GM23338 (cell line): Measurements from ENCODE around the gene ABCA7. TPM values are rescaled to one million over a fixed set of nuclear protein-coding genes. Genes with fewer than 3 reads are reported as not detected.

Source experiments
- ATAC-seq: fragments of 200-7000 bp; cut with Tn5 transposase; 3 replicates; pipeline ENCODE4 v1.9.1; 2020
- DNase-seq: peaks from one replicate; pipeline ENCODE4 v3.0.0-alpha.2; 2015; ENCODE audit warnings: low spot score
- H2AFZ ChIP-seq: fragments of 200-600 bp; sonication (generic); 2 replicates; pipeline ENCODE4 v1.8.0; 2016; ENCODE audit warnings: antibody characterized with exemption, mild to moderate bottlenecking, moderate library complexity
- H3F3A ChIP-seq: fragments of 200-600 bp; sonication (generic); replicated peaks from 2 replicates; pipeline ENCODE4 v1.8.0; 2017; ENCODE audit warnings: antibody characterized with exemption, mixed run types, low read depth
- H3K27ac ChIP-seq: fragments of 200-600 bp; sonication (generic); 2 replicates; pipeline ENCODE4 v1.6.1; 2016; ENCODE audit warnings: low read depth
- H3K27me3 ChIP-seq: fragments of 200-600 bp; sonication (generic); 2 replicates; pipeline ENCODE4 v1.8.0; 2016; ENCODE audit warnings: mild to moderate bottlenecking, mixed run types, moderate library complexity; ENCODE audit not compliant: insufficient read depth
- H3K36me3 ChIP-seq: fragments of 200-600 bp; sonication (generic); 2 replicates; pipeline ENCODE4 v1.8.0; 2016; ENCODE audit warnings: mild to moderate bottlenecking; ENCODE audit not compliant: insufficient read depth
- H3K4me1 ChIP-seq: fragments of 200-600 bp; sonication (generic); 2 replicates; pipeline ENCODE4 v1.8.0; 2016; ENCODE audit warnings: mild to moderate bottlenecking, moderate library complexity; ENCODE audit not compliant: insufficient read depth
- H3K4me2 ChIP-seq: fragments of 200-600 bp; sonication (generic); 2 replicates; pipeline ENCODE4 v1.7.1; 2017; ENCODE audit warnings: mixed run types
- H3K4me3 ChIP-seq: fragments of 200-600 bp; sonication (generic); 2 replicates; pipeline ENCODE4 v1.6.1; 2016; ENCODE audit warnings: mixed run types
- H3K79me2 ChIP-seq: fragments of 200-600 bp; sonication (generic); replicated peaks from 2 replicates; pipeline ENCODE4 v1.8.0; 2017; ENCODE audit warnings: mild to moderate bottlenecking; ENCODE audit not compliant: insufficient read depth
- H3K9me2 ChIP-seq: fragments of 200-600 bp; sonication (generic); 2 replicates; pipeline ENCODE4 v1.8.0; 2017; ENCODE audit not compliant: insufficient read depth
- H4K20me1 ChIP-seq: fragments of 200-600 bp; sonication (generic); replicated peaks from 2 replicates; pipeline ENCODE4 v1.8.0; 2017; ENCODE audit warnings: mild to moderate bottlenecking; ENCODE audit not compliant: insufficient read depth
- H3K27ac Mint-ChIP-seq: 2 replicates; pipeline ENCODE4 v1.8.0; 2020; ENCODE audit warnings: inconsistent platforms, mild to moderate bottlenecking, moderate library complexity, mixed read lengths
- H3K27me3 Mint-ChIP-seq: 3 replicates; pipeline ENCODE4 v1.8.0; 2022; ENCODE audit warnings: low read depth, mild to moderate bottlenecking, moderate library complexity, mixed read lengths, inconsistent platforms; ENCODE audit not compliant: insufficient read depth, poor library complexity
- H3K36me3 Mint-ChIP-seq: 3 replicates; pipeline ENCODE4 v1.8.0; 2021; ENCODE audit warnings: low read depth, mild to moderate bottlenecking, inconsistent platforms, moderate library complexity, mixed read lengths
- H3K4me1 Mint-ChIP-seq: 3 replicates; pipeline ENCODE4 v1.8.0; 2020; ENCODE audit warnings: mild to moderate bottlenecking, inconsistent platforms, mixed read lengths
- H3K4me3 Mint-ChIP-seq: 3 replicates; pipeline ENCODE4 v1.8.0; 2021; ENCODE audit warnings: moderate library complexity, mild to moderate bottlenecking, inconsistent platforms, mixed read lengths
- H3K9me3 Mint-ChIP-seq: 3 replicates; pipeline ENCODE4 v1.8.0; 2020; ENCODE audit warnings: moderate library complexity, mild to moderate bottlenecking, inconsistent platforms, mixed read lengths
- EZH2 ChIP-seq: fragments of 200-600 bp; sonication (generic); IDR thresholded peaks from one replicate; pipeline ENCODE4 v1.8.0; 2017; ENCODE audit warnings: antibody characterized with exemption, mild to moderate bottlenecking, low read depth; ENCODE audit not compliant: unreplicated experiment
- EZH2phosphoT487 ChIP-seq: fragments of 200-600 bp; sonication (generic); IDR thresholded peaks from one replicate; pipeline ENCODE4 v1.8.1; 2018; ENCODE audit warnings: antibody characterized with exemption; ENCODE audit not compliant: unreplicated experiment
- JUNB ChIP-seq: IDR thresholded peaks from one replicate; pipeline ENCODE4 v1.6.1; 2016; ENCODE audit warnings: antibody characterized with exemption; ENCODE audit not compliant: unreplicated experiment
- NANOG ChIP-seq: IDR thresholded peaks from 2 replicates; pipeline ENCODE4 v1.6.1; 2016; ENCODE audit warnings: antibody characterized with exemption, borderline replicate concordance
- POLR2AphosphoS5 ChIP-seq: IDR thresholded peaks from 2 replicates; pipeline ENCODE4 v1.6.1; 2016; ENCODE audit warnings: antibody characterized with exemption, low read depth
- ZNF114 ChIP-seq: fragments of 250-450 bp; sonication (Bioruptor Pico); IDR thresholded peaks from 2 replicates; pipeline ENCODE4 v1.5.0; 2020; ENCODE audit warnings: mild to moderate bottlenecking, moderate library complexity
- ZNF331 ChIP-seq: fragments of 250-450 bp; sonication (Bioruptor Pico); IDR thresholded peaks from 2 replicates; pipeline ENCODE4 v1.5.0; 2020; ENCODE audit warnings: low read depth, mild to moderate bottlenecking, moderate library complexity
- polyA plus RNA-seq: library from polyadenylated mRNA; unstranded; fragments of >200 nt; fragmentation: Nextera tagmentation; extraction: Ambion mirVana; gene quantifications from 2 replicates; pipeline ENCODE4 v1.2.1, GENCODE V29; 2016
- total RNA-seq: library from RNA; depleted of rRNA; stranded (reverse); fragments of >200 nt; shearing (Covaris generic); gene quantifications from 2 replicates; pipeline ENCODE4 v1.2.3, GENCODE V29; 2014
- TF ChIP-seq, protein P1 (sequence below): IDR thresholded peaks from one replicate; pipeline ENCODE4 v1.6.1; 2018; ENCODE audit warnings: antibody characterized with exemption; ENCODE audit not compliant: unreplicated experiment
- TF ChIP-seq, protein P2 (sequence below), 2 experiments: fragments of 200-600 bp in 1 of 2; sonication (generic) in 1 of 2; conservative IDR thresholded peaks; 2 replicates each; pipeline versions ENCODE4 v1.5.1 to v1.6.1; 2016 to 2017; ENCODE audit warnings: antibody characterized with exemption in 2 of 2, low read depth in 2 of 2, mild to moderate bottlenecking in 2 of 2, moderate library complexity in 1 of 2
- TF ChIP-seq, protein P3 (sequence below): IDR thresholded peaks from 2 replicates; pipeline ENCODE4 v1.6.1; 2016; ENCODE audit warnings: antibody characterized with exemption
- TF ChIP-seq, protein P4 (sequence below): fragments of 250-450 bp; sonication (Bioruptor Pico); IDR thresholded peaks from 2 replicates; pipeline ENCODE4 v1.5.0; 2020; ENCODE audit warnings: mild to moderate bottlenecking, moderate library complexity

ABCA7 gene
- total and polyA plus RNA-seq, 2 experiments from 2014 or later, result 22.2 to 27.4 TPM

DNA sequence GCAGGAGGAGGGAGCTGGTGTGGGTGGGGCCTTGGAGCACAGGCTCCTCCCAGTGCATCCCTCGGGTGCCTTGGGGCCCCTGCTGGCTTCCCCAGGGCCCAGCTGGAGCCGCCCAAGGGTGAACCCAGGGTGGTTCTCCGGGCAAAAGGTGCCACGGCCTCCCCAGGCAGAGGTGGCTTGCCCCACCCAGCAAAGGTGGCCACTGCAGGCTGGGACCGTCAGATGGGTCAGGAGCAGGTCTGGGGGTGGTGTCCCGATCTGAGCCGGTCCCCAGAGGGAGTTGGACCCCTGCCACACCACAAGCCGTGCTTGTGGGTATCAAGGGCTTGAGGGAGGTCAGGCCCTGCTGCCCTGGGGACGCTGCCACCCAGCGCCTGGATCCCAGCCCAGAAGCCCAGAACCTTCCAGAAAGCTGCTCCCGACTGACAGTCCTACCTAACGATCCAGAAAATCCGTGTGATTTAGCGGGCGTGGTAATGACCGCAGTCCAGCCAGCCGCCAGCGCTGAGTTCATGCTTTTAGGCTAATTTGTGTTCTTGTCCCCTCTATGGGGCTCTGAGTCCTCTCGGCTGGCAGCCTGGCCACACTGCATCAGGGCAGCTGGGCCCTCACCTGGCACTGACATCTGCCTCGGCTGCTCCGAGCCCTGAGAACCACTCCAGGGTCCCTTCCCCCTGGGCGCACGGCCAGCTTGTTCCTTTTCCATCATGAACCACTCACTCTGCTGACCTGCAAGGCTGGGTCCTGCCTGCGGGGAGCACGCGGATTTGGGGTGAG is 44.7 kb upstream of the ABCA7 start:
- no peak overlapping the region for H3K4me3 Mint-ChIP-seq
- no peak overlapping the region for H2AFZ ChIP-seq

More for the DNA sequence above, 44.7 kb upstream of the ABCA7 start:
- H3K9me3 Mint-ChIP-seq, result no peaks in the 10 kb centered on the region
- Histone ChIP-seq H4K20me1 (peaks cover 2% of the 10 kb centered on the region; the same call in 1 of the 2 replicates), H3F3A (peaks cover 27% of the 10 kb centered on the region), H3K27ac (no peak overlapping the region), H3K79me2 (no peaks in the 10 kb centered on the region), H3K4me1 (no peaks in the 10 kb centered on the region), H3K4me2 (no peak overlapping the region), H3K36me3 (no peaks in the 10 kb centered on the region; the same call in 1 of the 2 replicates), H3K27me3 (peaks cover 31% of the 10 kb centered on the region), H3K9me2 (no peaks in the 10 kb centered on the region), H3K4me3 (no peak overlapping the region)
- DNase-seq, result no peak
- no peak overlapping the region for H3K27ac Mint-ChIP-seq
- TF ChIP-seq, protein P1, sequence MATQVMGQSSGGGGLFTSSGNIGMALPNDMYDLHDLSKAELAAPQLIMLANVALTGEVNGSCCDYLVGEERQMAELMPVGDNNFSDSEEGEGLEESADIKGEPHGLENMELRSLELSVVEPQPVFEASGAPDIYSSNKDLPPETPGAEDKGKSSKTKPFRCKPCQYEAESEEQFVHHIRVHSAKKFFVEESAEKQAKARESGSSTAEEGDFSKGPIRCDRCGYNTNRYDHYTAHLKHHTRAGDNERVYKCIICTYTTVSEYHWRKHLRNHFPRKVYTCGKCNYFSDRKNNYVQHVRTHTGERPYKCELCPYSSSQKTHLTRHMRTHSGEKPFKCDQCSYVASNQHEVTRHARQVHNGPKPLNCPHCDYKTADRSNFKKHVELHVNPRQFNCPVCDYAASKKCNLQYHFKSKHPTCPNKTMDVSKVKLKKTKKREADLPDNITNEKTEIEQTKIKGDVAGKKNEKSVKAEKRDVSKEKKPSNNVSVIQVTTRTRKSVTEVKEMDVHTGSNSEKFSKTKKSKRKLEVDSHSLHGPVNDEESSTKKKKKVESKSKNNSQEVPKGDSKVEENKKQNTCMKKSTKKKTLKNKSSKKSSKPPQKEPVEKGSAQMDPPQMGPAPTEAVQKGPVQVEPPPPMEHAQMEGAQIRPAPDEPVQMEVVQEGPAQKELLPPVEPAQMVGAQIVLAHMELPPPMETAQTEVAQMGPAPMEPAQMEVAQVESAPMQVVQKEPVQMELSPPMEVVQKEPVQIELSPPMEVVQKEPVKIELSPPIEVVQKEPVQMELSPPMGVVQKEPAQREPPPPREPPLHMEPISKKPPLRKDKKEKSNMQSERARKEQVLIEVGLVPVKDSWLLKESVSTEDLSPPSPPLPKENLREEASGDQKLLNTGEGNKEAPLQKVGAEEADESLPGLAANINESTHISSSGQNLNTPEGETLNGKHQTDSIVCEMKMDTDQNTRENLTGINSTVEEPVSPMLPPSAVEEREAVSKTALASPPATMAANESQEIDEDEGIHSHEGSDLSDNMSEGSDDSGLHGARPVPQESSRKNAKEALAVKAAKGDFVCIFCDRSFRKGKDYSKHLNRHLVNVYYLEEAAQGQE, result no peak
- TF ChIP-seq, protein P2, sequence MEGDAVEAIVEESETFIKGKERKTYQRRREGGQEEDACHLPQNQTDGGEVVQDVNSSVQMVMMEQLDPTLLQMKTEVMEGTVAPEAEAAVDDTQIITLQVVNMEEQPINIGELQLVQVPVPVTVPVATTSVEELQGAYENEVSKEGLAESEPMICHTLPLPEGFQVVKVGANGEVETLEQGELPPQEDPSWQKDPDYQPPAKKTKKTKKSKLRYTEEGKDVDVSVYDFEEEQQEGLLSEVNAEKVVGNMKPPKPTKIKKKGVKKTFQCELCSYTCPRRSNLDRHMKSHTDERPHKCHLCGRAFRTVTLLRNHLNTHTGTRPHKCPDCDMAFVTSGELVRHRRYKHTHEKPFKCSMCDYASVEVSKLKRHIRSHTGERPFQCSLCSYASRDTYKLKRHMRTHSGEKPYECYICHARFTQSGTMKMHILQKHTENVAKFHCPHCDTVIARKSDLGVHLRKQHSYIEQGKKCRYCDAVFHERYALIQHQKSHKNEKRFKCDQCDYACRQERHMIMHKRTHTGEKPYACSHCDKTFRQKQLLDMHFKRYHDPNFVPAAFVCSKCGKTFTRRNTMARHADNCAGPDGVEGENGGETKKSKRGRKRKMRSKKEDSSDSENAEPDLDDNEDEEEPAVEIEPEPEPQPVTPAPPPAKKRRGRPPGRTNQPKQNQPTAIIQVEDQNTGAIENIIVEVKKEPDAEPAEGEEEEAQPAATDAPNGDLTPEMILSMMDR (conservative IDR thresholded peaks at IDR 0.05; ENCODE audit: low read depth in 2 of 2), result no peak
- TF ChIP-seq, protein P3, sequence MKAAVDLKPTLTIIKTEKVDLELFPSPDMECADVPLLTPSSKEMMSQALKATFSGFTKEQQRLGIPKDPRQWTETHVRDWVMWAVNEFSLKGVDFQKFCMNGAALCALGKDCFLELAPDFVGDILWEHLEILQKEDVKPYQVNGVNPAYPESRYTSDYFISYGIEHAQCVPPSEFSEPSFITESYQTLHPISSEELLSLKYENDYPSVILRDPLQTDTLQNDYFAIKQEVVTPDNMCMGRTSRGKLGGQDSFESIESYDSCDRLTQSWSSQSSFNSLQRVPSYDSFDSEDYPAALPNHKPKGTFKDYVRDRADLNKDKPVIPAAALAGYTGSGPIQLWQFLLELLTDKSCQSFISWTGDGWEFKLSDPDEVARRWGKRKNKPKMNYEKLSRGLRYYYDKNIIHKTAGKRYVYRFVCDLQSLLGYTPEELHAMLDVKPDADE, result no peak
- TF ChIP-seq, protein P4, sequence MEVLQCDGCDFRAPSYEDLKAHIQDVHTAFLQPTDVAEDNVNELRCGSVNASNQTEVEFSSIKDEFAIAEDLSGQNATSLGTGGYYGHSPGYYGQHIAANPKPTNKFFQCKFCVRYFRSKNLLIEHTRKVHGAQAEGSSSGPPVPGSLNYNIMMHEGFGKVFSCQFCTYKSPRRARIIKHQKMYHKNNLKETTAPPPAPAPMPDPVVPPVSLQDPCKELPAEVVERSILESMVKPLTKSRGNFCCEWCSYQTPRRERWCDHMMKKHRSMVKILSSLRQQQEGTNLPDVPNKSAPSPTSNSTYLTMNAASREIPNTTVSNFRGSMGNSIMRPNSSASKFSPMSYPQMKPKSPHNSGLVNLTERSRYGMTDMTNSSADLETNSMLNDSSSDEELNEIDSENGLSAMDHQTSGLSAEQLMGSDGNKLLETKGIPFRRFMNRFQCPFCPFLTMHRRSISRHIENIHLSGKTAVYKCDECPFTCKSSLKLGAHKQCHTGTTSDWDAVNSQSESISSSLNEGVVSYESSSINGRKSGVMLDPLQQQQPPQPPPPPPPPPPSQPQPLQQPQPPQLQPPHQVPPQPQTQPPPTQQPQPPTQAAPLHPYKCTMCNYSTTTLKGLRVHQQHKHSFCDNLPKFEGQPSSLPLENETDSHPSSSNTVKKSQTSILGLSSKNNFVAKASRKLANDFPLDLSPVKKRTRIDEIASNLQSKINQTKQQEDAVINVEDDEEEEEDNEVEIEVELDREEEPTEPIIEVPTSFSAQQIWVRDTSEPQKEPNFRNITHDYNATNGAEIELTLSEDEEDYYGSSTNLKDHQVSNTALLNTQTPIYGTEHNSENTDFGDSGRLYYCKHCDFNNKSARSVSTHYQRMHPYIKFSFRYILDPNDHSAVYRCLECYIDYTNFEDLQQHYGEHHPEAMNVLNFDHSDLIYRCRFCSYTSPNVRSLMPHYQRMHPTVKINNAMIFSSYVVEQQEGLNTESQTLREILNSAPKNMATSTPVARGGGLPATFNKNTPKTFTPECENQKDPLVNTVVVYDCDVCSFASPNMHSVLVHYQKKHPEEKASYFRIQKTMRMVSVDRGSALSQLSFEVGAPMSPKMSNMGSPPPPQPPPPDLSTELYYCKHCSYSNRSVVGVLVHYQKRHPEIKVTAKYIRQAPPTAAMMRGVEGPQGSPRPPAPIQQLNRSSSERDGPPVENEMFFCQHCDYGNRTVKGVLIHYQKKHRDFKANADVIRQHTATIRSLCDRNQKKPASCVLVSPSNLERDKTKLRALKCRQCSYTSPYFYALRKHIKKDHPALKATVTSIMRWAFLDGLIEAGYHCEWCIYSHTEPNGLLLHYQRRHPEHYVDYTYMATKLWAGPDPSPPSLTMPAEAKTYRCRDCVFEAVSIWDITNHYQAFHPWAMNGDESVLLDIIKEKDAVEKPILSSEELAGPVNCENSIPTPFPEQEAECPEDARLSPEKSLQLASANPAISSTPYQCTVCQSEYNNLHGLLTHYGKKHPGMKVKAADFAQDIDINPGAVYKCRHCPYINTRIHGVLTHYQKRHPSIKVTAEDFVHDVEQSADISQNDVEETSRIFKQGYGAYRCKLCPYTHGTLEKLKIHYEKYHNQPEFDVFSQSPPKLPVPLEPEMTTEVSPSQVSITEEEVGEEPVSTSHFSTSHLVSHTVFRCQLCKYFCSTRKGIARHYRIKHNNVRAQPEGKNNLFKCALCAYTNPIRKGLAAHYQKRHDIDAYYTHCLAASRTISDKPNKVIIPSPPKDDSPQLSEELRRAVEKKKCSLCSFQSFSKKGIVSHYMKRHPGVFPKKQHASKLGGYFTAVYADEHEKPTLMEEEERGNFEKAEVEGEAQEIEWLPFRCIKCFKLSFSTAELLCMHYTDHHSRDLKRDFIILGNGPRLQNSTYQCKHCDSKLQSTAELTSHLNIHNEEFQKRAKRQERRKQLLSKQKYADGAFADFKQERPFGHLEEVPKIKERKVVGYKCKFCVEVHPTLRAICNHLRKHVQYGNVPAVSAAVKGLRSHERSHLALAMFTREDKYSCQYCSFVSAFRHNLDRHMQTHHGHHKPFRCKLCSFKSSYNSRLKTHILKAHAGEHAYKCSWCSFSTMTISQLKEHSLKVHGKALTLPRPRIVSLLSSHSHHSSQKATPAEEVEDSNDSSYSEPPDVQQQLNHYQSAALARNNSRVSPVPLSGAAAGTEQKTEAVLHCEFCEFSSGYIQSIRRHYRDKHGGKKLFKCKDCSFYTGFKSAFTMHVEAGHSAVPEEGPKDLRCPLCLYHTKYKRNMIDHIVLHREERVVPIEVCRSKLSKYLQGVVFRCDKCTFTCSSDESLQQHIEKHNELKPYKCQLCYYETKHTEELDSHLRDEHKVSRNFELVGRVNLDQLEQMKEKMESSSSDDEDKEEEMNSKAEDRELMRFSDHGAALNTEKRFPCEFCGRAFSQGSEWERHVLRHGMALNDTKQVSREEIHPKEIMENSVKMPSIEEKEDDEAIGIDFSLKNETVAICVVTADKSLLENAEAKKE, result no peak
- TF ChIP-seq JUNB, result no peak
- no peak for TF ChIP-seq ZNF331 (CRISPR knock-in tag)
- no peak for TF ChIP-seq EZH2phosphoT487
- TF ChIP-seq NANOG, result no peak
- TF ChIP-seq ZNF114 (CRISPR knock-in tag), result no peak
- TF ChIP-seq POLR2AphosphoS5, result no peak
- no peak for TF ChIP-seq EZH2
- no peaks in the 10 kb centered on the region; the same call in 1 of the 3 replicates for H3K4me1 Mint-ChIP-seq
- peaks cover 38% of the 10 kb centered on the region for H3K27me3 Mint-ChIP-seq
- no peak; the same call in 2 of the 3 replicates for ATAC-seq
- H3K36me3 Mint-ChIP-seq, result peaks cover 11% of the 10 kb centered on the region
